ENCODE data around the gene MRPS7. TPM values are rescaled to one million over a fixed set of nuclear protein-coding genes. Genes with fewer than 3 reads are reported as not detected.
"Not testable (repeated sequence)": the region's sequence is repeated elsewhere in the genome, so short reads cannot be mapped to it uniquely, and the experiment has no call there.

MRPS7 gene
- total RNA-seq, 1 donor from 2014 or later = 42.6 TPM

DNA sequence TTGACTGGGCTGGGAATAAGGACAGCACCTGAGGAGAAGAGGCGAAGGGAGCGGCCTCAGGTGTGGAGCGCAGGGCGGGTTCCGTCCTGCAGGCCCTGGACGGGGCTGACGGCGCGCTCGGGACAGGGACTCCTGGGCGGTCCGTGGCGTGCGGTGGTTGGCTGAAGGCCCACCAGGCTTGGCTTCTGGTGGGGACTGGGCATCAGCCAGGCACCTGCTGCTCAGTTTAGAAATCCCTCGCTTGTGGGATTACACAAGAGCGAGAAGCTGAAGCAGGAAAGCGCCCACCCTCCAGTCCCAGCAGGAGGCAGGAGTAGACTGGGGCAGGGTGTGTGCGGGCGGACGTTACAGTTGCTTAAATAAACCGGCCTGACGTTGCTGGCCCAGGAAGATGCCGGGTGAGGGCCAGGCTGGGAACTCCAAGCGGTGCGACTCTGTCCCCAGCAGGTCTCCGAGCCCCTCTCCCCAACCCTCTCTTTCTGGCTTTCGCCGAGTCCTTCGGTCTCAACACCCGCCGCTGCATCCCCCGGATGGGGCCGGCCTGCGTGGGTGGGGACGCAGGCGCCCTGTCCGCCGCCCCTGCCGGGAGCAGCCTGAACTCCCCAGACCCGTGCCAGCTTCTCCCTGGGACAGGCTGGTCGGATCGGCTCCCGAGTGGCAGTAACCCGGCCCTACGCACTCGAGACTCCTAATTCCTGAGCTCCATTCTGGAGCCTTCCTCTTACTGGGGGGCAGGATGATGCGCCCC lies 8.7 kb downstream of the MRPS7 start:
- DNase-seq (ENCODE audit: extremely low read depth, low read depth, low spot score) = no peak

DNA sequence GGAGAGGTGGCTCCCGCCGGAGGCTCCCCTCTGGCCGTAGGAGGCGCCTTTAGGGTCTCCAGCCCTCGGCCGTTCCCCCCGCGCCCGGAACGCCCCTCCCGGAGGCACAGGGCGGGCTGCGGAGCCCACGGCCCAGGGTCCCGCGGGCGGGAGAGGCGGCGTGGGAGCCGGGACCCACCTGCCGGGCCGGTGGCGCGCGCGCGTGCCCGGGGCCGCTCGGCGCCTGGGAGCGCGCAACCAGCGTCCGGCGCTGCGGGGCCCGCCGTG lies 9.2 kb downstream of the MRPS7 start, which contains the start of gene MIF4GD:
TSS of gene MIF4GD (minus strand) at position 266 of the 267 bp plus-strand sequence. CDS start 1,036 bp downstream, outside the sequence.
- DNase-seq (ENCODE audit: extremely low read depth, low read depth, low spot score) = no peak

DNA sequence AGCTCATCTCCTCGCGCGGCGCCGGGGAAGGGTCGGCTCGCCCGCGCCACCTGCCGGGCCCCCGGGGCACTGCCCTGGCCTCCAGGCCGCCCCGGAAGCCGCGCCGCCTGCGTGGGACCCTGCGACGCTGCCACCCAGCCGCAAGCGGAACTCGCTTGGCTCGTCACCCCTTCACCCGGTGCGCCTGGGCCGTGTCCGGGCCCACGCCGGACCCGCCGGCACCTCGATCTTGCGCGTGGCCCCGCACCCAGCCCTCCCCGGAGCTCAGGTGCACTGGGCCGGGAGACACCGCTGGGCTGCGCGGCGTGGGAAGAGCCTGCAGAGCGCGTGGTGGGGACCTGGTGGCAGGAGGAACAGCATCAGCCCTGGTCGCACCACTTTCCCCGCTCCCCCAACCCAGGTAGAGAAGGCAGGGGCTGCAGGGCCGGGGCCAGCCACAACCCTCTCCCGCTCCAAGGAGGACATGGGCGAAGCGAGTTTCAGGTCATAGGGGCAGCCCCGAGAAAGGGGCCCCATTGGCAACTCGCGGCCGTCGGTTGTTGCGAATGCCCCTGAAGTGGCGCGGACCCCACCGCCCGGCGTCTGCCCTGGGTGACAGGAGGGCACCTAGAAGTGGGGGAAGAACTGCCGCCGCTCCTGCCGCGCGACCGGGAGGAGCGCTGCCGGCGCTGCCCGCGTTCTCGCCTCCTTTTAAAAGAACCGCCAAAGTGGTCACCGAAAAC lies 9.7 kb downstream of the MRPS7 start:
- DNase-seq (ENCODE audit: extremely low read depth, low read depth, low spot score) = no peak

DNA sequence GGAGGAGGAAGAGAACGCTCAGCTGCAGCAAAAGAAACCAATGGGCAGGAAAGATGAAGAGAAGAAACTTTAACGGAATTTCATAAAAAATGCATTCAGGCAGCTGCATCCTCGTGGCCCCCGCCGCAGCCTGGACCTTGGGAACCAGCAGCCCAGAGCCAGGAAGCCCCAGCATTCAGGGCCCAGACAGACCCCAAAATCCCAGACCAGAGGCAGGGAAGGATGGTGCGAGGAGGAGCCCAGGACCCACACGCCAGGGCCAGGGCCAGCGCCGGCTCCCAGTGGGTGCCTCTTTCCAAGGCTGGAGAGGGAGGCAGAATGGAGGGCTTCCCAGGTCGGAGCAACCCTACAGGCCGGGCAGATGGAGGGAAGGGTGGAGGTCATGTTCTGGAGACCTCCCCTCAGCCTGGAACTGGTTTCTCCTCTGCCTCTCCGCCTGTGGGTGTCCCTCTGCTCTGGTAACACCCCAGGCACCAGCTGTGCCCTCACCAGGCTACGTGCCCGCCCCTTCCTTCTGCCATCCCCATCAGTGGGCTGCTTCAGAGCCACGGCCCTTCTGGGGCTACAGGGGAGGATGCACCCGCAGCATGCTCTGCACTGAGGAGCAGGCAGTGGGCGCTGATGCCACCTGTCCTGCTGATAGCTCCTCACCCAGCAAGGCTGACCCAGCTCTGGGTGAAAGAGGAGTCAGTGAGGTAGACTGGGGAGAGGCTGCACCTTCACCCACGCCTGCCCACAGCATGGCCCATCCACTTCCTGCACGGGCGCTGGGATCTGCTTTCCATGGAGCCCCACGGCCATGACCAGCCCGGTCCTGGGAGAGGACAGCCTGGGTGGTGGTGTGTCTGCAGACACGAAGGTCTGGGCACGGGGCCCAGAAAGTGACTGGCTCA lies 10.5 kb downstream of the MRPS7 start:
- no peak for DNase-seq (ENCODE audit: extremely low read depth, low read depth, low spot score)

DNA sequence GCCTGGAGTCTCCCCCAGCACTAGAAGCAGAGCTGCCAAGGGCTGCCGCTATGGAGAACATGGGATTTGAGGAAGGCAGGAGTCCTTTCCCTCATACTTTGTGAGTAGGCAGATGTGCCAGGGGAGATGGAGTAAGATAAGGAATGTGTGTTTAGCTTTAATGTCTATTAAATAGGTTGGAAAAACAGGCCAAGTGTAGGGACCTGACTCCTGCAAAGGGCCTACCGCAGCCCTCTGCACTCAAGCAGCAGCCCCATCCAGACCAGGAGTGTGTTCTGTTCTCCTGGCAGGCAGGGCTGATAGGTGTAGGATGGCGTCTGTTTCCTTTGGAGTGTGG lies 11.1 kb downstream of the MRPS7 start:
- no peak for DNase-seq (ENCODE audit: extremely low read depth, low read depth, low spot score)

DNA sequence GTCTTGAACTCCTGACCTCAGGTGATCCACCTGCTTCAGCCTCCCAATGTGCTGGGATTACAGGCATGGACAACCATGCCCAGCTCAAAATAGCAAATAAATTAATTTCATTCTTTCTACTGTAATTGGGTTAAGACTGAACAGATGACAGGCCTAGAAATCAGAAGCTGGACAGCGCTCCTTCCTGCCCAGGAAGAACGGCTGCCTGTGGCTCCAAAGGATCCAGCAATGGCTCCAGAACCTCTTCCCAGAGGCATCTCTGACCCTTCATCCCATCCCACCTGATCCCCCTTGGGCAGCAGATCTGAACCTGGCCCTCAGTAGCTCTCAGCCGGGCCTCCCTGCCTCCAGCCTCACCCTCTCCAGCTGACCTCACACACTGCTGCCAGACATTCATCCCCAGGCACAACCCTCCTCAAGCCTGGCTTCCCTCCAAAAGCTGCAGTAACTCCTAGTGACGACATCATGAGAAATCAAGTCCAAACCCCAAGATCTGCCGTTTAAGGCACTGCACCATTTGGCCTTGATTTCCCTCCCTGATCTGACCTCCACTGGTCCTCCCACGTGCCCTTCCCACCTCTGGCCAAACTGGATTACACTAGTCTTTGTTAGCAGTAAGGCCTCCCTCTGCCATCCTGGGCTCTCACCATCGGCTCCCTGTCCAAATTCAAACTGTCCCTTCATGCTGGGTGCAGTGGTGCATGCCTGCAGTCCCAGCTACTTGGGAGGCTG lies 12.5 kb downstream of the MRPS7 start:
- no peak for DNase-seq (ENCODE audit: extremely low read depth, low read depth, low spot score)

DNA sequence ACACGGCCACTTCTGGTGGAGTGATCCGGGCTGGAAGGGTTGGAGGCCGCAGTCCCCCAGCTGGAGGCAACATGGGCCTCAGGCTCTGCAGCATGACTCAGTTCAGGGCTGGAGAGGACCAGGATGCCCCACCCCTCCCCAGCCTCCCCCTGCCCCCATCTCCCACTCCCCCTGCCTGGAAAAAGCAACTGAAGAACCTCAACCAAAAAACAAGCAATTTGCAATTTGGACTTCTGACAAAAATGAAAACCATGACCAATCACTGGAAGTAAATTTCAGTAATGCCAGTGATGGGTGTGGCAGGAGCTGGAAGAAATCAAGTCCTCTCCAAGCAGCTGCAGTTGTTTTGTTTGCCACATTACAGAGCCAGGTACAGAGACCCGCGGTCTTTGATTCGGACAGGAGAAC lies 16.0 kb downstream of the MRPS7 start:
- no peak for DNase-seq (ENCODE audit: extremely low read depth, low read depth, low spot score)

DNA sequence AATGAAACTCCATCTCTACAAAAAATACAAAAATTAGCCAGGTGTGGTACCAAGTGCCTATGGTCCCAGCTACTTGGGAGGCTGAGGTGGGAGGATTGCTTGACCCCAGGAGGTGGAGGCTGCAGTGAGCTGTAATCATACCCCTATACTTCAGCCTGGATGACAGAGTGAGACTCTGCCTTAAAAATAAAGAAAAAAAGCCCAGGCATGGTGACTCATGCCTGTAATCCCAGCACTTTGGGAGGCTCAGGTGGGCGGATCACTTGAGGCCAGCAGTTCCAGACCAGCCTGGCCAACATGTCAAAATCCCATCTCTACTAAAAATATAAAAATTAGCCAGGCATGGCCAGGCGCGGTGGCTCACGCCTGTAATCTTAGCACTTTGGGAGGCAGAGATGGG lies 18.5 kb downstream of the MRPS7 start:
- DNase-seq (ENCODE audit: extremely low read depth, low read depth, low spot score) = not testable (repeated sequence)

DNA sequence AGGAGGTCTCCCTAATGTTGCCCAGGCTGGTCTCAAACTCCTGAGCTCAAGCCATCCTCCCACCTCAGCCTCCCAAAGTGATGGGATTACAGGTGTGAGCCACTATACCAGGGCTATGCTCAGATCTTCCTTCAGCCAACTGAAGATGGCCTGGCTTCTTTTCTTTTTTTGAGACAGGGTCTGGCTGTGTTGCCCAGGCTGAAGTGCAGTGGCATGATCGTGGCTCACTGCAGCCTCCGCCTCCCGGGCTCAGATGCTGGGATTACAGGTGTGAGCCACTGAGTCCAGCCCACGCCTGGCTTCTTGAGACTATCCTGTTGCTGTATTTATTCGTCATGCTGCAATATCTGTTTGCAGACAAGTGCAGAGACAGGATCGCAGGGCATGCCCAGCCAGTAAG lies 23.4 kb downstream of the MRPS7 start:
- DNase-seq (ENCODE audit: extremely low read depth, low read depth, low spot score) = no peak

DNA sequence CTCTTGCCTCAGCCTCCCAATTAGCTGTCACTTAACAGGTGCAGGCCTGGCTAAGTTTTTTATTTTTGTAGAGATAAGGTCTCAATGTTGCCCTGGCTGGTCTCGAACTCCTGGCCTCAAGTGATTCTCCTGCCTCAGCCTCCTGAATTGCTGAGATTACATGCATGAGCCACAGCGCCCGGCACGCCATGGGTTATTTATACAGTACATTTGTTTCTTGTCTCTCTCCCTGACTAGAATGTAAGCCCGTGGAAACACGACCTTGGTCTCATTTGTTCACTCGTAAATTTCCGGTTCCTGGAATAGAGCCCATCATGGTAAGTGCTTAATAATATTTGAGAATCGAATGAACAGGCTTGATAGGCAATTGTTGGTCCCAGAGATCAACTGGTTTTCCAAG lies 25.5 kb downstream of the MRPS7 start:
- no peak for DNase-seq (ENCODE audit: extremely low read depth, low read depth, low spot score)

DNA sequence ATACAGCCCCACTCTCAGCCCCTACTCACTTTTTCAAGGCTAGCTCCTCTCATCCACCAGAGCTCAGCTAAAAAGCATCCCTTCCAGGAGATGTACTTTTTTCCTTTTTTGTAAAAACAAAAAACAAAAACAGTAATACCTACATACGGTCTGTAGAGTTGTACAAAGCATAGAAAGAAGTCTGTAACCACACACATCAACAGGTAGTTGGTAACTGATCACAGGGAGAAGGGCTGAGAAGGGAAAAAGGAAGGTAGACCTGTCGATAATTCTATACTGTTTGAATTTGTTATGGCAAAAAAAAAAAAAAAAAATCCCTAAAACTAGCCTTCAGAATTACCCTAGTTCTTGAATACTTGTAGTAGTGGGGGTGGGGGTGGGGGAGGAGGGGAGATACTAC lies 26.7 kb downstream of the MRPS7 start:
- DNase-seq (ENCODE audit: extremely low read depth, low read depth, low spot score) = no peak

DNA sequence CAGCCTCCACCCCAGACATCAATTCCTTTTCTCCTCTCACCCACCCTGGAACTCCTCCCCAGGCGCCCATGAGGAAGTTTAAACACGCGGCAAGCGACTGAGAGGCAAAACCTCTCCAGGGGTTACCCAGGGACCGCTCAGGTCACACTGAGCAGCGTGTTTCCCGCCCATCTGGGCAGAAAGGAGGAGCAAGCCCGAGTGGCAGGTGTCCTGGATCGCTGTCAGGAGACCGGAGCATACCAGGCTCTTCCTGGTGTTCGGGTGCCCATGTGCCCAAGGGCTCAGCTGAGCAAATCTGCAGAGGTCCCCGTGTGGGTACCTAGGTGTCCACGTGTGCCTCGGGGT lies 27.1 kb downstream of the MRPS7 start:
- no peak for DNase-seq (ENCODE audit: extremely low read depth, low read depth, low spot score)

DNA sequence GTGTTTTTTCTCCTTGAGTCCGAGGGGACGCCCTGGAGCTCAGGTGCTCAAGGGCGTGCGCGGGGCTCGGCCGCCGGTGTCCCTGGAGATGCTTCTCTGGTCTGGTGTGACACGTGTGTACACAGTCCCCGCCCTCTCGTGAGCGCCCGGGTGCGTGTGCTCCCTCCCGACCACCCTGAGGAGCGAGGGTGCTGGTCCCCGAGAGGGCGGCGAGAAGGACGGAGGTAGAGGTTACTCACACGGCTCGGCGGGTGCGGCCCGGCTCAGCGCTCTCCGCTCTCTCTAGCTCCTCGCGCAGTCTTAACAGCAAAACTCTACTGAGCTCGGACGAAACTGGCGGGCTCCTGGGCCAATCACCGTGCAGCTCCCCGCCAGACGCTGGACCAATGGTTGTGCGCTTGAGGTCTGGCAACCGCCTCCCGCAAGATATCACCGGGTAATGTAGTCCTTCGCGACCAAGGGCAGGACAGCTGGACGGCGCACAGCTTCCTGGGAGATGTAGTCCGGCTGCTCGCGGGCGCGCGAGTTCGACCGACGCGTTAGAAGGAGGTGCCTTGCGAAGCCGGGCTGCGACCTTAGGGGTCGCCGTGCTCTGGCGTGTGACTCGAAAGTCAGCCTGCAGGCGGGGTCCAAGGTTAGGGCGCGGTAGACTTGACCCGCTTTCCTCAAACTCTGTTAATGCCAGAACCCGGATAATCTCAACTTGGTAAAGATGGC lies 27.6 kb downstream of the MRPS7 start, which contains the start of gene SLC25A19:
TSS of gene SLC25A19 (minus strand) at position 319 of the 717 bp plus-strand sequence. CDS start 2,669 bp downstream, outside the sequence.
- peak; percentile 86 for DNase-seq (ENCODE audit: extremely low read depth, low read depth, low spot score)

DNA sequence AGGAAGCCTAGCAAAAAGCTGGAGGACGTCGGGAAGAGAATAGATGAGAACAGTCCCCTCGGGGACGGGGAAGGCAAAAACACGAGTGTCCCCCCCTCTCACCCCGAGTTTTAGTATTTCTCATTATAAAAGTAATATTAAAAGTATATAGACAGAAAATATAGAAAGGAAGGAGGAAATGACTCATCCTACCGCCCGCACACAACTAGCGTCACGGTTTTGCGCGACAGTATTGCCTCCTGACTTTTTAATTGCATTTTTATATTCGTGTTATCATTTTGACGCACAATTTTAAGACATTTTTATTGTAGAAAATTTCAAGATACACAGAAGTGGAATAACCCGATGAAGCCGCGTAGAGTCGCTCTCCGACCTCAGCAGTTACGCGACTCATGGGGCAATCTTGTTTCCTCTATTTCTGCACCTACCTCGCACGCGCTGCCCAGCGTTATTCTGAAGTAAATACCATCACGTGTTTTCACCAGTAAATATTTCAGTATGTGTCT lies 28.2 kb downstream of the MRPS7 start:
- peak; percentile 20 for DNase-seq (ENCODE audit: extremely low read depth, low read depth, low spot score)

DNA sequence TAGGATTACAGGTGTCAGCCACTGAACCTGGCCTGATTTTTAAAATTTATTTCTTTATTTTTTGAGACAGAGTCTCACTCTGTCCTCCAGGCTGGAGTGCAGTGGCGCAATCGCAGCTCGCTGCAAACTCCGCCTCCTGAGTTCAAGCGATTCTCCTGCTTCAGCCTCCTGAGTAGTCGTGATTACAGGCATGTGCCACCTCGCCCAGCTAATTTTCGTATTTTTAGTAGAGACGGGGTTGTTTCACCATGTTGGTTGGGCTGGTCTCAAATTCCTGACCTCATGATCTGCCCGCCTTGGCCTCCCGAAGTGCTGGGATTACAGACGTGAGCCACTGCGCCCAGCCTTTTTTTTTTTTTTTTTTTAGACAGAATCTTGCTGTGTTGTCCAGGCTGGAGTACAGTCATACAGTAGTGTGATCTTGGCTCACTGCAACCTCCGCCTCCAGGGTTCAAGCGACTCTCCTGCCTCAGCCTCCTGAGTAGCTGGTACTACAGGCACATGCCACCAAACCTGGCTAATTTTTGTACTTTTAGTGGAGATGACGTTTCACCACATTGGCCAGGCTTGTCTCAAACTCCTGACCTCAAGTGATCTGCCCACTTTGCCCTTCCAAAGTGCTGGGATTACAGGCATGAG lies 31.2 kb downstream of the MRPS7 start:
- not testable (repeated sequence) for DNase-seq (ENCODE audit: extremely low read depth, low read depth, low spot score)

DNA sequence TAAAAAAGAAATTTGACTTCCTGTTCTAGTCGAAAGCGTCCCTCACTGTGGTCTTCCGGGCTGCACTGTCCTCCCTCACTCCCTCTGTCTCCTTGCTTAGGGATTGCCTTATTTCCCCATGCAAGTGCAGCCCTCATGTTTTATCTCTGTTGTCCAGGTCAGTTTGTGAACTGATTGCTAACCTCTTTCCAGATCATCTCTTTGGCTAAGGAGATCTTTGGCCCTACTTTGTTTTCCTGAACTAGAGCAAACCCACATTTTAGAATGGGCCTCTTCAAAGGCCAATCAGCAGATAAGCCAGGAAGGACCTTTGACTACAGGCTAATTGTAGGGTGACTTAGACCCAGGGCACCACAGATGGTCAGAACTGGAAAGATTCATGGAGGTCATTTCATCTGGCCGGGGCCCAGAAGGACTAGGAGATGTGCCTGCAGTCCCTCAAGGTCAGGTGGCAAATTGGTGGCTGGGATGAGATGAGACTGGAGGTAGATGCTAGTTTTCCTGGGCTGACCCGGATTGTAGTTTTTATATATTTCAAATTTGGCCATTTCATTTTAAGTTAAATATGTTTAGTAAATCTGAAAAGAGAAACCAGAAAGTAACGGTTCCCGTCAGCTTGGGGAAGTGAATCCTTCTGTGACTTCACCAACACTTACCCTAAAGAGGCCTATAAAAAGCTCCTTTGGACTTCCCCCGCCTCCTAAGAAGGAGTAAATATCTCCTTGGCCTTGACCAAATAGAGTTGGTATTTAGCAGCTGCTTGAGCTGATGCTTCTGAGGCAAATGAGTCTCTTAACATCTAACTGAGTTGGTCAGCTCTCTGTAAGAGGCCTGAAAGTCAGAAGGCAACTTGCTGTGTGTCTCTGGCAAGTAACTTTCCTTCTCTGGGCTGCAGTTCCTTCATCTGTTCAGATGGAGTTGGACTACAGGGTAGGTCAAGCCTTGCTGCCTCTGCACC lies 33.8 kb downstream of the MRPS7 start:
- no peak for DNase-seq (ENCODE audit: extremely low read depth, low read depth, low spot score)

DNA sequence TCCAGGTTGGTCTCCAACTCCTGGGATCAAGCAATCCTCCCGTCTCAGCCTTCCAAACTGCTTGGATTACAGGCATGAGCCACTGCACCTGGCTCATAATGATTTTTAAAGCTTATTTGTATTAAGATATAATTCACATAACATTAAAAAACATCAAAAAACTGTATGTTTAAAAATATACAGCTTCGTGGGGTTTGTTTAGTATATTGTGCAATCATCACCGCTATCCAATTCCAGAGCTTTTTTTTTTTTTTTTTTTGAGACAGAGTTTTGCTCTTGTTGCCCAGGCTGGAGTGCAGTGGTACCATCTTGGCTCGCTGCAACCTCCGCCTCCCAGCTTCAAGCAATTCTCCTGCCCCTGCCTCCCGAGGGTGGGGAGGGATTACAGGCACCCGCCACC lies 38.6 kb downstream of the MRPS7 start:
- no peak for DNase-seq (ENCODE audit: extremely low read depth, low read depth, low spot score)

DNA sequence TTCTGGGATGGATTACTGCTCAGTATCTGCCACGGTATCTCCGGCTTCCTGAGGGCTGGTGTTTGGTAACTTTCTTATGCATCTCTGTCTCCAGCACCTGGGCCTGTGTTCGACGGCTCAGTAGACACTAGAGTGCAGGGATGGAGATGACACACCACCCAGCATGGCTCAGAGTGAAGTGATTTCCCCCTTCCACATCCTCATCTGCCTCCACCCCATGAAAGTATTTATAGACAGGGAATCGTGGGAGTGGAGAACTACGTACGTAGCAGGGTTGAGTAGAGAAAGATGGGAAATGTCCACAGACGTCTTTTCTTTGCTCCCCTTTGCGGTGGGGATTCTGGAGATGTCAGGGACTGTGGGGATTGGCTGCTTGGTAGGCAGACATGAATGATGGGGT lies 39.4 kb downstream of the MRPS7 start:
- no peak for DNase-seq (ENCODE audit: extremely low read depth, low read depth, low spot score)

Data from glomerular endothelial cell (primary cell).